Panc1 (cell line): ENCODE measurements around the gene SLC41A3. TPM values are rescaled to one million over a fixed set of nuclear protein-coding genes. Genes with fewer than 3 reads are reported as not detected.

Experiments used
- ATAC-seq: fragments of 200-7000 bp; cut with Tn5 transposase; 2 replicates; pipeline ENCODE4 v1.9.1; 2020; ENCODE audit warnings: mild to moderate bottlenecking, moderate library complexity
- BruUV-seq: library from RNA; stranded (reverse); fragments of 400-500 nt; replicated peaks from 2 replicates; lab custom pipeline; 2021; lab: Mats Ljungman, UMichigan
- CTCF ChIA-PET: fragments of 300-600 bp; sonication (Branson Sonifier 250); formaldehyde crosslinking; loops from one replicate; lab custom pipeline; 2022; ENCODE audit warnings: antibody characterized with exemption; lab: Charles Lee
- POLR2A ChIA-PET: fragments of 300-600 bp; sonication (Branson Sonifier 250); formaldehyde crosslinking; loops from one replicate; lab custom pipeline; 2022; ENCODE audit warnings: antibody characterized with exemption; lab: Charles Lee
- DNase-seq: peaks from one replicate; pipeline ENCODE4 v3.0.0-alpha.2; 2010; ENCODE audit warnings: low read depth, low spot score
- H3K27ac ChIP-seq: 2 replicates; pipeline ENCODE4 v1.5.1; 2011; ENCODE audit warnings: mild to moderate bottlenecking, low read length, inconsistent platforms
- H3K27me3 ChIP-seq: fragments of 200-500 bp; sonication (Bioruptor generic); 2 replicates; pipeline ENCODE4 v1.6.0; 2014; ENCODE audit warnings: low read length, inconsistent platforms; ENCODE audit not compliant: control insufficient read depth, insufficient read depth
- H3K36me3 ChIP-seq: fragments of 200-500 bp; sonication (Bioruptor generic); 2 replicates; pipeline ENCODE4 v1.5.1; 2014; ENCODE audit warnings: inconsistent platforms, mild to moderate bottlenecking, low read length, moderate library complexity; ENCODE audit not compliant: control insufficient read depth, insufficient read depth
- H3K4me1 ChIP-seq: 2 replicates; pipeline ENCODE4 v1.5.1; 2011; ENCODE audit warnings: inconsistent platforms, mild to moderate bottlenecking, low read length, moderate library complexity; ENCODE audit not compliant: control insufficient read depth, insufficient read depth
- H3K4me3 ChIP-seq, 2 experiments: 2 replicates each; pipeline ENCODE4 v1.5.1; 2011 to 2012; ENCODE audit warnings: low read depth in 2 of 2, low read length in 2 of 2, mild to moderate bottlenecking in 2 of 2, inconsistent platforms in 1 of 2, moderate library complexity in 1 of 2
- H3K9me3 ChIP-seq: fragments of 200-500 bp; sonication (Bioruptor generic); 2 replicates; pipeline ENCODE4 v1.5.1; 2014; ENCODE audit warnings: low read depth, mild to moderate bottlenecking, inconsistent platforms, low read length, moderate library complexity; ENCODE audit not compliant: control insufficient read depth, insufficient read depth
- CTCF ChIP-seq: fragments of 450-650 bp; IDR thresholded peaks from 2 replicates; pipeline ENCODE4 v1.5.1; 2017; ENCODE audit warnings: mild to moderate bottlenecking
- POLR2AphosphoS5 ChIP-seq: IDR thresholded peaks from 2 replicates; pipeline ENCODE4 v1.6.1; 2012; ENCODE audit warnings: mild to moderate bottlenecking, low read depth, low read length, moderate library complexity
- REST ChIP-seq, 2 experiments: IDR thresholded peaks; 2 replicates each; pipeline ENCODE4 v1.6.1; 2011 to 2012; ENCODE audit warnings: low read depth in 2 of 2, control low read depth in 1 of 2, low read length in 1 of 2, mild to moderate bottlenecking in 1 of 2, moderate library complexity in 1 of 2; ENCODE audit not compliant: insufficient read depth in 1 of 2
- SIN3A ChIP-seq: IDR thresholded peaks from 2 replicates; pipeline ENCODE4 v1.6.1; 2012; ENCODE audit warnings: low read depth, mild to moderate bottlenecking, low read length, moderate library complexity, borderline replicate concordance; ENCODE audit not compliant: insufficient read depth
- TCF7L2 ChIP-seq: IDR thresholded peaks from 2 replicates; pipeline ENCODE4 v1.6.1; 2011; ENCODE audit warnings: mild to moderate bottlenecking, low read depth, low read length, inconsistent platforms
- in situ Hi-C: cut with HindIII; loops from 2 replicates; pipeline ENCODE4 v1.10.0; 2016; ENCODE audit warnings: low sequenced_read_pairs, low pct_unique_long_range_greater_than_20kb
- intact Hi-C: fragments of 100-400 bp; cut with micrococcal nuclease; formaldehyde crosslinking; loops from one replicate; pipeline ENCODE4 v1.10.0; 2022; ENCODE audit not compliant: unreplicated experiment
- total RNA-seq: library from RNA; stranded (reverse); gene quantifications from one replicate; pipeline ENCODE4 v1.2.1, GENCODE V29; 2021; ENCODE audit not compliant: unreplicated experiment

The SLC41A3 gene
- total RNA-seq, 1 experiment from 2014 or later: 39.0 TPM

GRCh38 chr3:126005951-126006350, 78.0 kb downstream of the SLC41A3 start:
- no peaks in the 10 kb centered on the region for H3K36me3 ChIP-seq
- no peaks in the 10 kb centered on the region for H3K9me3 ChIP-seq
- H3K4me3 ChIP-seq: no peak overlapping the region
- H3K4me1 ChIP-seq: no peaks in the 10 kb centered on the region
- ATAC-seq (no peak), DNase-seq (no peak)
- ChIA-PET CTCF (no interaction called here), POLR2A (no interaction called here)
- in situ Hi-C loops: no loop called here
- TF ChIP-seq REST (IDR thresholded peaks at IDR 0.05; ENCODE audit: insufficient read depth in 1 of 2, low read depth in 2 of 2, low read length in 1 of 2): no peak
- TF ChIP-seq TCF7L2: no peak
- TF ChIP-seq POLR2AphosphoS5: no peak
- no peak for TF ChIP-seq CTCF
- no peak for TF ChIP-seq SIN3A
- BruUV-seq: no TSS peak
- intact Hi-C loops: no loop called here
- H3K27ac ChIP-seq: no peak overlapping the region
- H3K27me3 ChIP-seq: no peaks in the 10 kb centered on the region

GRCh38 chr3:126004692-126005091, 79.2 kb downstream of the SLC41A3 start:
- Histone ChIP-seq H3K4me3 (no peak overlapping the region), H3K9me3 (no peaks in the 10 kb centered on the region), H3K4me1 (no peaks in the 10 kb centered on the region), H3K27me3 (no peaks in the 10 kb centered on the region), H3K27ac (no peak overlapping the region), H3K36me3 (no peaks in the 10 kb centered on the region)
- CTCF ChIA-PET: no interaction called here
- no TSS peak for BruUV-seq
- POLR2A ChIA-PET: no interaction called here
- in situ Hi-C loops: no loop called here
- TF ChIP-seq REST (IDR thresholded peaks at IDR 0.05; ENCODE audit: insufficient read depth in 1 of 2, low read depth in 2 of 2, low read length in 1 of 2): no peak
- no peak for TF ChIP-seq CTCF
- TF ChIP-seq TCF7L2: no peak
- TF ChIP-seq SIN3A: no peak
- no peak for TF ChIP-seq POLR2AphosphoS5
- no peak for DNase-seq
- no peak for ATAC-seq
- intact Hi-C loops: no loop called here
